Stimulated activated CD4-positive, alpha-beta T cell treated with anti-CD3 and anti-CD28 coated beads, Interleukin-12 subunit alpha, Interleukin-12 subunit beta, amount 100 ng/mL, for 48 hours (primary cell): ENCODE results near the gene RASSF10.

Source experiments
- DNase-seq, 3 donors: peaks; one replicate each; pipeline ENCODE4 v3.0.0-alpha.2; 2020; ENCODE audit warnings: low read depth in 2 of 3, low spot score in 1 of 3

Gene RASSF10

DNA sequence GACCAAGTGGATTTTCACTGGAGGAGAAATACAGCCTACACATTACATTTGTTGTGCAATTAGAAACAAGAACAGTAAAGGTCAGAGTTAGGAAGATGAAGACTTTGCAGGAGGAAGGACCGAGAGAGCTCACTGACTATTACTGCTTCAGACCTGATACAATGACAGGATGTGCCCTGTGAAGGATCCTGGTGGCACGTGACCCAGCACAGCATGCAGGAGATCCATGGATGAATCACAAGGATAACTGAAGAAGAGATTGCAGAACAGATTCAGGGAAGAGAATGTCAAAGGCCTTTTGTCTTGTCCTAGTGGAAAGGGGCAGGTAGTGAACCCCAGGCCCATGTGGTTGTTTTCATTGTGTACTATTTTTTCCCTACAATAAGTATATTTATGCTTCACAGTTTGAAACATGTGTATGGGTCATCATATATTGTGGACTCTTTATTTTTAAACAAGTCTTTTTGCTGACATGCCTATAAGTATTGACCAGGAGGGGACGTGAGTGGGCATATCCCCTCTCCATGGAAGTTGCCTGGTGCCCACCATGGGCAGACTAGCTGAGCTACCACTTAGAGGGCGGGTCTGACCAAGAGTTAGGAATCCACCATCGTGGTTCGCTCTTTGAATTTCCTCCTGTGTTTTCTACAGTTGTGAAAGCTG is 44.3 kb downstream of the RASSF10 start:
- no peak for DNase-seq

DNA sequence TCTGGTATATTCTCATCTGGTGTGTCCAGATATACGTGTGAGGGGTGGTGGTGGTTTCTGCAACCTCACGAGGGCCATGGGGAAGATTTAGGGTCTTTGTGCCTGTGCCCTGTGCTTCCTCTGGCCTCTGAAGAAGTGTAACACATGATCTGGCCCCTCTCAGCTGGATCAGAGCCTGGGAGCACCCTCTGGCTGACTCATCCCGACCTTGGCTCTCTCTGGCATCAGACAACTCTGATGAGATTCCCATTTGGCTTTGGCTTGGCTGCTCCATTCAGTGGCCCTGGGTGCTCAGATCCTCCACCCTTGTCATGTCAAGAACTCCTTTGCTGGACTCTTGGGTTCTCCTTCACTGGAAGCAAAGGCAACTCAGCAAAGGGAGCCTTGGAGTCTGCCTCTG is 45.2 kb downstream of the RASSF10 start:
- no peak for DNase-seq

GRCh38 chr11:13055200-13055599 is 46.1 kb downstream of the RASSF10 start:
- DNase-seq: no peak

GRCh38 chr11:13061294-13061990 is 52.3 kb downstream of the RASSF10 start:
- no peak for DNase-seq
